Loucy (cell line): Measurements from ENCODE around the gene CCDC33.

ENCODE experiments used
- CTCF ChIP-seq: fragments of 200-600 bp; sonication (generic); conservative IDR thresholded peaks from 2 replicates; pipeline ENCODE4 v1.5.1; 2014; ENCODE audit warnings: mild to moderate bottlenecking, antibody characterized with exemption, low read length
- EZH2phosphoT487 ChIP-seq: fragments of 200-600 bp; IDR thresholded peaks from 2 replicates; pipeline ENCODE4 v1.6.1; 2018; ENCODE audit warnings: antibody characterized with exemption, mild to moderate bottlenecking, moderate library complexity, borderline replicate concordance

- TF ChIP-seq EZH2phosphoT487: no peak
- TF ChIP-seq CTCF: no peak
These were observed 68.3 kb downstream of the CCDC33 start for GRCh38 chr15:74304431-74304830.
